Measurements from ENCODE around the gene TKFC.

Gene TKFC, protein sequence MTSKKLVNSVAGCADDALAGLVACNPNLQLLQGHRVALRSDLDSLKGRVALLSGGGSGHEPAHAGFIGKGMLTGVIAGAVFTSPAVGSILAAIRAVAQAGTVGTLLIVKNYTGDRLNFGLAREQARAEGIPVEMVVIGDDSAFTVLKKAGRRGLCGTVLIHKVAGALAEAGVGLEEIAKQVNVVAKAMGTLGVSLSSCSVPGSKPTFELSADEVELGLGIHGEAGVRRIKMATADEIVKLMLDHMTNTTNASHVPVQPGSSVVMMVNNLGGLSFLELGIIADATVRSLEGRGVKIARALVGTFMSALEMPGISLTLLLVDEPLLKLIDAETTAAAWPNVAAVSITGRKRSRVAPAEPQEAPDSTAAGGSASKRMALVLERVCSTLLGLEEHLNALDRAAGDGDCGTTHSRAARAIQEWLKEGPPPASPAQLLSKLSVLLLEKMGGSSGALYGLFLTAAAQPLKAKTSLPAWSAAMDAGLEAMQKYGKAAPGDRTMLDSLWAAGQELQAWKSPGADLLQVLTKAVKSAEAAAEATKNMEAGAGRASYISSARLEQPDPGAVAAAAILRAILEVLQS

DNA sequence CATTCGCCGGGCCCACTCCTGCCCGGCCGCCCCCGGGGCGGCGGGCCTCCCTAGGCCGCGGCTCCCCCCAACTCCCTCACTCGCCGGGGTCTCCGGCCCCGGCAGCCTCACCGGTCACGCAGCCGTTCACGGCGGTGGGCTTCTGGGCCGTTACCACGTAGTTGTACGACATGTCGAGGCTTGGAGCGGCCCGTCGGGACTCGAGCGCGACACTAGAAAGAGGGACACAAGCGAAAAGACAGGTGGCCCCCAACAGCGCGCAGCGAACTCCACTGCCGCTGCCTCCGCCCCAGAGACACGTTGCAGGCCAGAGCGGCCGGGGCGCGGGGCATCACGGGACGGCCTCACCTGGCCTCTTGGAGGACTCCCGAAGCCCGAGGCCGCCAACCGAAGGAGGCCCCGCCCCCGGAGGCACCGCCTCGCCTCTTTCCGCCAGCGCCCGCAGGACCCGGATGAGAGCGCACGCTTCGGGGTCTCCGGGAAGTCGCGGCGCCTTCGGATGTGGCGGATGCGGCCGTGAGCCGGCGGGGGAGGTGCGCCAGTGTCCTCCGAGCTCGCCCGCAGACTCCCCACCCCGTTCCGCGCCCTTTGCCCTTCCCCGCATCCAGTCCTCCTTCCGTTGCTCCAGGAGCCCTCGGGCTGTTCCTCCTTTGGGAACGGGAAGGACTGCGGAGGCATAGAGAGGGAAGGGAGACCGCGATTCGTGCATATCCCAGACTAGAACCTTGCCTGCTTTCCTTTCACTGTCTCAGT lies at the start of gene TKFC, which contains the start of gene DDB1:
Gene TKFC (plus strand): TSS at position 432 of the 753 bp plus-strand sequence. CDS start 1,501 bp downstream, outside the sequence.
Gene DDB1 (minus strand): TSS at position 309 of the 753 bp plus-strand sequence. CDS start 137 bp downstream, at position 172.
- peak within 1 kb of the TSS; percentile 94 for H3K4me3 ChIP-seq (ENCODE audit: low read length)
- DNase-seq (ENCODE audit: low read depth) = peak; percentile 94
- TF ChIP-seq, protein P1, sequence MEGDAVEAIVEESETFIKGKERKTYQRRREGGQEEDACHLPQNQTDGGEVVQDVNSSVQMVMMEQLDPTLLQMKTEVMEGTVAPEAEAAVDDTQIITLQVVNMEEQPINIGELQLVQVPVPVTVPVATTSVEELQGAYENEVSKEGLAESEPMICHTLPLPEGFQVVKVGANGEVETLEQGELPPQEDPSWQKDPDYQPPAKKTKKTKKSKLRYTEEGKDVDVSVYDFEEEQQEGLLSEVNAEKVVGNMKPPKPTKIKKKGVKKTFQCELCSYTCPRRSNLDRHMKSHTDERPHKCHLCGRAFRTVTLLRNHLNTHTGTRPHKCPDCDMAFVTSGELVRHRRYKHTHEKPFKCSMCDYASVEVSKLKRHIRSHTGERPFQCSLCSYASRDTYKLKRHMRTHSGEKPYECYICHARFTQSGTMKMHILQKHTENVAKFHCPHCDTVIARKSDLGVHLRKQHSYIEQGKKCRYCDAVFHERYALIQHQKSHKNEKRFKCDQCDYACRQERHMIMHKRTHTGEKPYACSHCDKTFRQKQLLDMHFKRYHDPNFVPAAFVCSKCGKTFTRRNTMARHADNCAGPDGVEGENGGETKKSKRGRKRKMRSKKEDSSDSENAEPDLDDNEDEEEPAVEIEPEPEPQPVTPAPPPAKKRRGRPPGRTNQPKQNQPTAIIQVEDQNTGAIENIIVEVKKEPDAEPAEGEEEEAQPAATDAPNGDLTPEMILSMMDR (IDR thresholded peaks at IDR 0.05; ENCODE audit: insufficient read depth, low read depth, low read length, missing control alignments) = no peak

- TF ChIP-seq, protein P1 (IDR thresholded peaks at IDR 0.05; ENCODE audit: insufficient read depth, low read depth, low read length, missing control alignments) = no peak
- H3K4me3 ChIP-seq (ENCODE audit: low read length) = no peak overlapping the region
- no peak for DNase-seq (ENCODE audit: low read depth)
Measured at GRCh38 chr11:61283613-61284012, 49.4 kb upstream of the TKFC start.

DNA sequence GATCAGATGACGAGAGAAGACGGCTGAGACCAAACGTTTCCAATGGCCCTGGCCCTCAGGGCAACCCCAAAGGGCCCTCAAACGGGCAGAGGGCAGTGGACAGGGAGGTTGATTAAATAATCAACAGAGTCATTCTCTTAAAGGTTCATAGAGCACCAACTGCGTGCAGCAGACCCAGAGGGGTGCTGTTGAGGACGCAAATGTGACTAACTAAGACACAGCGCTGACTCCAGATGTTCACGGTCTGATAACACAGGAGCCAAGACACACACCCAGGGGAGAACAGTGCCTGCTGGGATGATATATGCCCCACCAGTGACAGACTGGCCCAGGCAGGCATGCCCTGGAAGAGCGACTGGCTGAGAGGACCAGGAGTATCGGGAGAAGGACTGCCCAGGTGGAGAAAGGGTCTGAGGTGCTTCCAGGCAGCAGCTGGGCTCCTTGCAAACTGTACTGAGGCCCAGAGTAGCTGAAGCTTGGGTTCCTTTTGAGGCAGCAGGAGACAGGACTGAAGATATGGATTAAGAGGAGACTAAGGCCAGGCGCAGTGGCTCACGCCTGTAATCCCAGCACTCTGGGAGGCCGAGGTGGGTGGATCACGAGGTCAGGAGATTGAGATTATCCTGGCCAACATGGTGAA lies 45.6 kb upstream of the TKFC start:
- no peak overlapping the region for H3K4me3 ChIP-seq (ENCODE audit: low read length)
- DNase-seq (ENCODE audit: low read depth) = no peak
- TF ChIP-seq, protein P1 (IDR thresholded peaks at IDR 0.05; ENCODE audit: insufficient read depth, low read depth, low read length, missing control alignments) = no peak

DNA sequence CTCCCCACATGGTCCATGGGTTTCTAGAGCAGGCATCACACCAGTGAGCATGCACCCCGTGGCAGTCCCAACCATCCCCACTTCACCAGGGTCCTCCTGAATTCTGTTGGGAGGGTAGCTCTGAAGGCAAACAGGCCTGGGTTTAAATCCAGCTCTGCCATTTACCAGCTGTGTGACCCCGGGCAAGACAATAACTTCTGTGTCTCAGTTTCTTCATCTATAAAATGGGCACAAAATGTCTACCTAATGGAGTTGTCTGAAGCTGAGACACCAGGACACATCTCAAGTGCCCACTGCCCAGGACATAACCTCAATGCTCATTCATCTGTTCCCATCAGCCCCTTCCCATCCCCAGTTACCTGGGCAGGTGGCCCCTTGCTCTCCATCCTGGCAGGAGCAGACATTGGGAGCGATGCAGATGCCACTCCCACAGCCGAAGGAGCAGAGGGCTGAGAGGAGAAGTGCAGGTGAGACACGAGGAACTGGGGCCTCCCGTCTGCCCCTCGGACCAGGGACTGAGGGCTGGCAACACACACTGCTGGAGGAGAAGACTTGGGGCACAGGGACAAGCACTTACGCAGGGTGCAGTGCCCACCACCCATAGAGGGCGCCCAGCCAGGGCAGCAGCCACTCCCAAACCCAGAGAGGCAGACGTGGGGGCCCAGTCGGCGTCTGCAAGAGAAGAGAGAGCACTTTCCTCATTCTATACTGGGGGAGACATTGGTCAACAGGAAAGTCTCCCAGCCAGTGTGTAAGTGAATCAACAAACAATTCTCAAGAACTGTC lies 41.9 kb upstream of the TKFC start:
- H3K4me3 ChIP-seq (ENCODE audit: low read length) = no peak overlapping the region
- TF ChIP-seq, protein P1 (IDR thresholded peaks at IDR 0.05; ENCODE audit: insufficient read depth, low read depth, low read length, missing control alignments) = no peak
- no peak for DNase-seq (ENCODE audit: low read depth)

- H3K4me3 ChIP-seq (ENCODE audit: low read length) = no peak overlapping the region
- DNase-seq (ENCODE audit: low read depth) = no peak
- TF ChIP-seq, protein P1 (IDR thresholded peaks at IDR 0.05; ENCODE audit: insufficient read depth, low read depth, low read length, missing control alignments) = no peak
Measured at GRCh38 chr11:61292356-61292755, 40.7 kb upstream of the TKFC start.
